GM19468 (cell line): ENCODE data around the gene ATG101.
A peak's percentile ranks its signal among the peaks of the same experiment; 100 is the strongest.

Experiments used
- ATAC-seq: cut with Tn5 transposase; IDR thresholded peaks from one replicate; pipeline ENCODE4 v1.9.1; 2021; ENCODE audit warnings: mild to moderate bottlenecking, moderate library complexity, moderate number of reproducible peaks; ENCODE audit not compliant: unreplicated experiment; ENCODE audit errors: extremely low read depth

ATG101 gene

GRCh38 chr12:52041695-52042123 is 28.1 kb upstream of the ATG101 start:
- no peak for ATAC-seq

- ATAC-seq: no peak
Measured at GRCh38 chr12:52042706-52043385, 26.9 kb upstream of the ATG101 start.

GRCh38 chr12:52043386-52044212 is 26.2 kb upstream of the ATG101 start:
- ATAC-seq: no peak

GRCh38 chr12:52044292-52044983 is 25.3 kb upstream of the ATG101 start:
- no peak for ATAC-seq

- ATAC-seq: no peak
Measured at GRCh38 chr12:52045794-52046199, 24.0 kb upstream of the ATG101 start.

- no peak for ATAC-seq
Measured at GRCh38 chr12:52046859-52047258, 22.9 kb upstream of the ATG101 start.

- no peak for ATAC-seq
Measured at GRCh38 chr12:52049286-52049685, 20.5 kb upstream of the ATG101 start.

GRCh38 chr12:52049688-52050087 is 20.1 kb upstream of the ATG101 start:
- no peak for ATAC-seq

GRCh38 chr12:52050116-52050757 is 19.5 kb upstream of the ATG101 start:
- ATAC-seq: no peak

- peak; percentile 52 for ATAC-seq
Measured at GRCh38 chr12:52050758-52051541, 18.8 kb upstream of the ATG101 start, which contains the start of gene NR4A1. NR4A1 (plus strand) TSS chr12:52051442; CDS start chr12:52054329, 2,887 bp downstream.

- no peak for ATAC-seq
Measured at GRCh38 chr12:52052468-52053186, 17.2 kb upstream of the ATG101 start.

GRCh38 chr12:52053536-52054209 is 16.1 kb upstream of the ATG101 start:
- ATAC-seq: no peak

GRCh38 chr12:52054231-52054832 is 15.4 kb upstream of the ATG101 start:
- no peak for ATAC-seq

- no peak for ATAC-seq
Measured at GRCh38 chr12:52054833-52055730, 14.7 kb upstream of the ATG101 start.

GRCh38 chr12:52055731-52056711 is 13.8 kb upstream of the ATG101 start:
- no peak for ATAC-seq
